Keratinocyte (primary cell): ENCODE results near the gene CLDN5. TPM values are rescaled to one million over a fixed set of nuclear protein-coding genes. Genes with fewer than 3 reads are reported as not detected.

ENCODE experiments used
- DNase-seq: peaks from one replicate; pipeline ENCODE4 v3.0.0-alpha.2; 2011; ENCODE audit warnings: low read depth, missing footprints, low spot score
- FAIRE-seq: peaks from 2 replicates; lab custom pipeline; 2011; peaks lifted over from hg19 to GRCh38; lab: Jason Lieb, UNC
- H2AFZ ChIP-seq: 2 replicates; pipeline ENCODE4 v1.6.0; 2012; ENCODE audit warnings: low read length, control low read depth, inconsistent platforms; ENCODE audit not compliant: control insufficient read depth
- H3K27ac ChIP-seq: 2 replicates; pipeline ENCODE4 v1.5.1; 2011; ENCODE audit warnings: low read length; ENCODE audit not compliant: control insufficient read depth, insufficient read depth
- H3K27me3 ChIP-seq: 3 replicates; pipeline ENCODE4 v1.6.0; 2011; ENCODE audit warnings: low read length; ENCODE audit not compliant: control insufficient read depth, insufficient read depth; ENCODE audit errors: extremely low read depth
- H3K36me3 ChIP-seq, 2 experiments: 2 replicates in 1 of 2; 3 replicates in 1 of 2; pipeline ENCODE4 v1.5.1; 2011; ENCODE audit warnings: low read length in 2 of 2, mild to moderate bottlenecking in 1 of 2; ENCODE audit not compliant: control insufficient read depth in 2 of 2, insufficient read depth in 2 of 2; ENCODE audit errors: extremely low read depth in 1 of 2
- H3K4me1 ChIP-seq: 3 replicates; pipeline ENCODE4 v1.5.1; 2011; ENCODE audit warnings: low read length; ENCODE audit not compliant: control insufficient read depth, insufficient read depth; ENCODE audit errors: extremely low read depth
- H3K4me2 ChIP-seq: 3 replicates; pipeline ENCODE4 v1.6.0; 2011; ENCODE audit warnings: low read depth, low read length; ENCODE audit not compliant: control insufficient read depth, insufficient read depth; ENCODE audit errors: extremely low read depth
- H3K4me3 ChIP-seq, 3 experiments: fragments of 200-600 bp in 1 of 3; sonication (generic) in 1 of 3; 2 replicates in 2 of 3; 3 replicates in 1 of 3; pipeline ENCODE4 v1.5.1; 2011 to 2016; ENCODE audit warnings: low read length in 3 of 3, mild to moderate bottlenecking in 3 of 3, control low read depth in 2 of 3, inconsistent platforms in 1 of 3, low read depth in 1 of 3, mixed read lengths in 1 of 3, mixed run types in 1 of 3, moderate library complexity in 1 of 3; ENCODE audit not compliant: control insufficient read depth in 2 of 3, insufficient read depth in 2 of 3; ENCODE audit errors: extremely low read depth in 1 of 3
- H3K79me2 ChIP-seq: 2 replicates; pipeline ENCODE4 v1.6.0; 2012; ENCODE audit warnings: low read length; ENCODE audit not compliant: control insufficient read depth, insufficient read depth
- H3K9ac ChIP-seq: 3 replicates; pipeline ENCODE4 v1.6.0; 2011; ENCODE audit warnings: low read length; ENCODE audit not compliant: control insufficient read depth, insufficient read depth; ENCODE audit errors: extremely low read depth
- H3K9me1 ChIP-seq: 3 replicates; pipeline ENCODE4 v1.6.0; 2011; ENCODE audit warnings: low read length; ENCODE audit not compliant: control insufficient read depth, insufficient read depth; ENCODE audit errors: extremely low read depth
- H3K9me3 ChIP-seq: 2 replicates; pipeline ENCODE4 v1.5.1; 2012; ENCODE audit warnings: low read depth, low read length; ENCODE audit not compliant: control insufficient read depth
- H4K20me1 ChIP-seq: 3 replicates; pipeline ENCODE4 v1.6.0; 2011; ENCODE audit warnings: low read length; ENCODE audit not compliant: control insufficient read depth, insufficient read depth; ENCODE audit errors: extremely low read depth
- EZH2 ChIP-seq: IDR thresholded peaks from one replicate; pipeline ENCODE4 v1.6.1; 2012; ENCODE audit warnings: inconsistent platforms, mild to moderate bottlenecking, low read length, moderate library complexity
- dilution Hi-C: fragments of 300-500 bp; cut with MboI; formaldehyde crosslinking; loops from one replicate; pipeline ENCODE4 v1.7.0; 2020; ENCODE audit warnings: low sequenced_read_pairs; ENCODE audit not compliant: extremely low pct_ligation_motif_present
- polyA plus RNA-seq, 5 experiments: library from polyadenylated mRNA; depleted of rRNA in 3 of 5; stranded (reverse) in 3 of 5; stranded (forward) in 1 of 5; unstranded in 1 of 5; fragments of >200 nt; gene quantifications; 1 replicate in 1 of 5; 2 replicates in 3 of 5; 3 replicates in 1 of 5; pipeline versions ENCODE4 v1.2.1 to v1.2.3, GENCODE V29; 2011 to 2012; ENCODE audit warnings: missing spikeins in 2 of 5, low read depth in 1 of 5, low replicate concordance in 1 of 5
- TF ChIP-seq, protein P1 (sequence below), 3 experiments: IDR thresholded peaks in 1 of 3; conservative IDR thresholded peaks in 1 of 3; optimal IDR thresholded peaks in 1 of 3; 2 replicates in 2 of 3; 3 replicates in 1 of 3; pipeline versions ENCODE3 to v1.5.1; 2011; ENCODE audit warnings: low read length in 3 of 3, mild to moderate bottlenecking in 3 of 3, moderate library complexity in 2 of 3, control low read depth in 1 of 3, inconsistent platforms in 1 of 3; ENCODE audit not compliant: insufficient read depth in 2 of 3; ENCODE audit errors: extremely low read depth in 1 of 3

Gene CLDN5
- polyA plus RNA-seq, 1 donor (not counting 4 experiments of a cell fraction or from before 2014, with no cell fraction given) = not detected

DNA sequence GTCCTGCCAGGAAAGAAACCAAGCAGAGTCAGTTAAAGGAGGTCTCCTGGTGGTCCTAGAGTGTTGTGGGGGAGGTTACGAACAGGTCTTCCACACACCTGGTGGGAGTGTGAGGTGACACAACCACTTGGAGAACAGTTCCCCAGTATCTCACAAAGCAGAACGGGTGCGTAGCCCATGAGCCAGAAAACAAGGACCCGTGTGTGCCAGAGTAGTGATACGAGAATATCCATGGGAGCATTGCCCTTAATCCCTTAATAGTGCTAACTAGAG lies 21.7 kb upstream of the CLDN5 start:
- no peak for FAIRE-seq
- Histone ChIP-seq H3K9me1 (no peaks in the 10 kb centered on the region), H4K20me1 (no peaks in the 10 kb centered on the region), H3K9ac (no peak overlapping the region), H3K36me3 (no peaks in the 10 kb centered on the region), H3K4me2 (no peak overlapping the region), H3K27ac (no peak overlapping the region), H3K9me3 (no peaks in the 10 kb centered on the region), H3K4me3 (no peak overlapping the region), H2AFZ (no peak overlapping the region), H3K27me3 (peaks cover 4% of the 10 kb centered on the region), H3K79me2 (no peaks in the 10 kb centered on the region), H3K4me1 (no peaks in the 10 kb centered on the region)
- TF ChIP-seq, protein P1, sequence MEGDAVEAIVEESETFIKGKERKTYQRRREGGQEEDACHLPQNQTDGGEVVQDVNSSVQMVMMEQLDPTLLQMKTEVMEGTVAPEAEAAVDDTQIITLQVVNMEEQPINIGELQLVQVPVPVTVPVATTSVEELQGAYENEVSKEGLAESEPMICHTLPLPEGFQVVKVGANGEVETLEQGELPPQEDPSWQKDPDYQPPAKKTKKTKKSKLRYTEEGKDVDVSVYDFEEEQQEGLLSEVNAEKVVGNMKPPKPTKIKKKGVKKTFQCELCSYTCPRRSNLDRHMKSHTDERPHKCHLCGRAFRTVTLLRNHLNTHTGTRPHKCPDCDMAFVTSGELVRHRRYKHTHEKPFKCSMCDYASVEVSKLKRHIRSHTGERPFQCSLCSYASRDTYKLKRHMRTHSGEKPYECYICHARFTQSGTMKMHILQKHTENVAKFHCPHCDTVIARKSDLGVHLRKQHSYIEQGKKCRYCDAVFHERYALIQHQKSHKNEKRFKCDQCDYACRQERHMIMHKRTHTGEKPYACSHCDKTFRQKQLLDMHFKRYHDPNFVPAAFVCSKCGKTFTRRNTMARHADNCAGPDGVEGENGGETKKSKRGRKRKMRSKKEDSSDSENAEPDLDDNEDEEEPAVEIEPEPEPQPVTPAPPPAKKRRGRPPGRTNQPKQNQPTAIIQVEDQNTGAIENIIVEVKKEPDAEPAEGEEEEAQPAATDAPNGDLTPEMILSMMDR (optimal IDR thresholded peaks at IDR 0.05 in 1 of 3, IDR thresholded peaks at IDR 0.05 in 1 of 3, conservative IDR thresholded peaks at IDR 0.05 in 1 of 3; ENCODE audit: extremely low read depth in 1 of 3, insufficient read depth in 2 of 3, low read length in 3 of 3) = no peak
- no peak for TF ChIP-seq EZH2
- dilution Hi-C loops = no loop called here
- DNase-seq = no peak

DNA sequence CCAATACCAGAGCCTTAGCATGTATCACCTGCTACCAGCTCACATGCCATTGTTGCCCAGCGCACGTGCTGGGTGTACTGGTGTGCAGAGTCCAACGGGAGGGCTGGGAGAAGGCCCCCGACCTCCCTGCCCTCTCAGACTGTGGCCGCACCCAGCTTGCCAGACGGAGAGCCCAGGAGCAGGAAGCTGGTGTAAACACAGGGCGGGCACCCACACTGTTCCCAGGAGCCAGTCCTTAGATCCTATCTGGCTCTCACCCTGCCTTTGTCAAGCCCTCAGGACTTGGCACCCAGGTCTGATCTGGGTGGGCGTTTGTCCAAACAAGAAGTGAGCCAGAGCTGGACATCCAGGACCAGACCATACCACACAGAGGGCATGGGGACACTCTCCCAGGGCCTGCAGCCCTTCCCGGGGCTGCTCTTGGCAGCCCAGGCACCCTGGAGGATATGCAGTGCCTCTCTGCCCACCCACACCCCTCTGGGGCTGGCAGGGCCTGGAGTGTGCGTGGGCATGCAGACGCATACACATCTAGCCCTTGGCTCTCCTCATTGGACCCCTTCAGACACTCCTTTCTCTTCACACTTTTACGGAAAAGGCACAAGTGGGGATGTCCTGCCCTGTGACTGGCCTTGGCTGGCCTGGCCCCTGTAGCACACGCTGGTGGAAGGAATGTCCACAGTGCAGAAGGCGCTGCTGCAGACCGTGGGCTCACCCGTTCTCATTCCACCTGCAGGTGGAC lies 19.9 kb upstream of the CLDN5 start:
- H2AFZ ChIP-seq = no peak overlapping the region
- TF ChIP-seq, protein P1 (optimal IDR thresholded peaks at IDR 0.05 in 1 of 3, IDR thresholded peaks at IDR 0.05 in 1 of 3, conservative IDR thresholded peaks at IDR 0.05 in 1 of 3; ENCODE audit: extremely low read depth in 1 of 3, insufficient read depth in 2 of 3, low read length in 3 of 3) = no peak
- no peak for TF ChIP-seq EZH2
- peaks cover 4% of the 10 kb centered on the region for H3K27me3 ChIP-seq
- H3K4me1 ChIP-seq = no peaks in the 10 kb centered on the region
- FAIRE-seq = no peak
- no peaks in the 10 kb centered on the region for H4K20me1 ChIP-seq
- DNase-seq = no peak
- no peaks in the 10 kb centered on the region for H3K79me2 ChIP-seq
- no peak overlapping the region for H3K4me3 ChIP-seq
- no peak overlapping the region for H3K4me2 ChIP-seq
- H3K9me1 ChIP-seq = no peaks in the 10 kb centered on the region
- dilution Hi-C loops = no loop called here
- no peak overlapping the region for H3K27ac ChIP-seq
- H3K36me3 ChIP-seq = no peaks in the 10 kb centered on the region
- no peak overlapping the region for H3K9ac ChIP-seq
- no peaks in the 10 kb centered on the region for H3K9me3 ChIP-seq
